CD4-positive, alpha-beta T cell (primary cell): ENCODE measurements around the gene C2orf69. TPM values are rescaled to one million over a fixed set of nuclear protein-coding genes. Genes with fewer than 3 reads are reported as not detected.

Experiments
- ATAC-seq: fragments of 200-7000 bp; cut with Tn5 transposase; one replicate; pipeline ENCODE4 v1.10.0; 2022; ENCODE audit warnings: mild to moderate bottlenecking; ENCODE audit not compliant: poor library complexity
- CTCF ChIA-PET: fragments of 350-600 bp; sonication (Branson Sonifier 250); formaldehyde crosslinking; loops from one replicate; lab custom pipeline; 2021; ENCODE audit warnings: antibody characterized with exemption, inconsistent platforms; lab: Charles Lee
- POLR2A ChIA-PET: fragments of 350-600 bp; sonication (Branson Sonifier 250); formaldehyde crosslinking; loops from one replicate; lab custom pipeline; 2021; ENCODE audit warnings: antibody characterized with exemption, inconsistent platforms; lab: Charles Lee
- DNase-seq, 14 experiments: peaks; one replicate each; pipeline ENCODE4 v3.0.0-alpha.2; 2013 to 2020; ENCODE audit warnings: mixed read lengths in 2 of 14
- H3K27ac ChIP-seq, 2 donors: one replicate each; pipeline versions ENCODE4 v1.5.1 to v1.7.0; 2013; ENCODE audit warnings: low read length in 2 of 2, low read depth in 1 of 2, mild to moderate bottlenecking in 1 of 2
- H3K27me3 ChIP-seq, 2 experiments: 1 replicate in 1 of 2; 2 replicates in 1 of 2; pipeline versions ENCODE4 v1.6.1 to v1.7.0; 2013; ENCODE audit warnings: low read length in 2 of 2, control low read depth in 1 of 2, mild to moderate bottlenecking in 1 of 2, moderate library complexity in 1 of 2; ENCODE audit not compliant: insufficient read depth in 2 of 2, control insufficient read depth in 1 of 2
- H3K36me3 ChIP-seq: one replicate; pipeline ENCODE4 v1.6.1; 2013; ENCODE audit warnings: low read length, control low read depth; ENCODE audit not compliant: insufficient read depth
- H3K4me1 ChIP-seq: one replicate; pipeline ENCODE4 v1.6.1; 2013; ENCODE audit warnings: low read length, control low read depth; ENCODE audit not compliant: insufficient read depth
- H3K4me3 ChIP-seq: one replicate; pipeline ENCODE4 v1.5.1; 2013; ENCODE audit warnings: mild to moderate bottlenecking, low read length, moderate library complexity
- H3K9me3 ChIP-seq, 2 experiments: 1 replicate in 1 of 2; 2 replicates in 1 of 2; pipeline versions ENCODE4 v1.6.1 to v1.7.0; 2013; ENCODE audit warnings: low read length in 2 of 2, mild to moderate bottlenecking in 2 of 2, control low read depth in 1 of 2, moderate library complexity in 1 of 2; ENCODE audit not compliant: control insufficient read depth in 1 of 2, insufficient read depth in 1 of 2
- H3K27ac Mint-ChIP-seq: one replicate; pipeline ENCODE4 v1.8.0; 2020; ENCODE audit warnings: mixed read lengths
- H3K27me3 Mint-ChIP-seq: one replicate; pipeline ENCODE4 v1.8.0; 2021; ENCODE audit warnings: mixed read lengths
- H3K36me3 Mint-ChIP-seq: one replicate; pipeline ENCODE4 v1.8.0; 2021; ENCODE audit warnings: low read depth, mixed read lengths
- H3K4me1 Mint-ChIP-seq: one replicate; pipeline ENCODE4 v1.8.0; 2021; ENCODE audit warnings: low read depth, mixed read lengths
- H3K4me3 Mint-ChIP-seq: one replicate; pipeline ENCODE4 v1.8.0; 2020; ENCODE audit warnings: mild to moderate bottlenecking, mixed read lengths
- H3K9me3 Mint-ChIP-seq: one replicate; pipeline ENCODE4 v1.8.0; 2020; ENCODE audit warnings: mixed read lengths
- intact Hi-C, 2 experiments: fragments of 100-400 bp; cut with DNase I in 1 of 2; cut with micrococcal nuclease in 1 of 2; formaldehyde crosslinking; loops; one replicate each; pipeline versions ENCODE4 v1.15.1 to v1.9.0; 2023 to 2025; cut with DNase I, micrococcal nuclease
- total RNA-seq, 174 experiments: library from RNA in 2 of 174; stranded (reverse) in 2 of 174; gene quantifications; one replicate each; pipeline ENCODE4 v1.2.3 and lab custom pipeline; 2021 to 2026
- TF ChIP-seq, protein P1 (sequence below): fragments of 200-600 bp; IDR thresholded peaks from one replicate; pipeline ENCODE4 v1.8.0; 2022; ENCODE audit warnings: antibody characterized with exemption, mild to moderate bottlenecking

Gene C2orf69
- total RNA-seq, 2 experiments from 2014 or later, result 12.5 to 13.7 TPM

DNA sequence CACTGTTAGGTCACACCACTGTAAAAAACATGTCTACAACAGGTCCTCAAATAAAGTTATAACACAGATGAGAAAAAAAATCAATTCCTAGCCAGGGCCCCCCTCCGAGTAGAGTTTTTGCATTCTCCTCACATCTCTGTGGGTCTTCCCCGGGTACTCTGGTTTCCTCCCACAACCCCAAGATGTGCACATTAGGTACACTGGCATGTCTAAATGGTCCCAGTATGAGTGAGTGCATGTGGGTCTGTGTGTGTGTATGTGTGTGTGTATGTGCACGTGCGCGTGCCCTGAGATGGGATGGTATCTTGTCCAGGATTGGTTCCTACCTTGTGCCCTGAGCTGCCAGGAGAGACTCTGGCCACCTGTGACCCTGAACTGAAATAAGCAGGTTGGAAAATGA, 39.3 kb downstream of the C2orf69 start:
- no peak overlapping the region for H3K4me3 ChIP-seq
- Mint-ChIP-seq H3K36me3 (peaks cover 53% of the 10 kb centered on the region), H3K27me3 (no peaks in the 10 kb centered on the region), H3K4me3 (no peak overlapping the region), H3K4me1 (peaks cover 55% of the 10 kb centered on the region), H3K9me3 (no peaks in the 10 kb centered on the region), H3K27ac (no peak overlapping the region)
- H3K4me1 ChIP-seq, result peaks cover 16% of the 10 kb centered on the region
- no peak for DNase-seq
- no peaks in the 10 kb centered on the region for H3K9me3 ChIP-seq
- POLR2A ChIA-PET, result interaction anchor here (0.6 kb wide), 1 partner anchor 8 kb away, joined by 3 read pairs; no protein-coding TSS in a partner anchor
- TF ChIP-seq, protein P1, sequence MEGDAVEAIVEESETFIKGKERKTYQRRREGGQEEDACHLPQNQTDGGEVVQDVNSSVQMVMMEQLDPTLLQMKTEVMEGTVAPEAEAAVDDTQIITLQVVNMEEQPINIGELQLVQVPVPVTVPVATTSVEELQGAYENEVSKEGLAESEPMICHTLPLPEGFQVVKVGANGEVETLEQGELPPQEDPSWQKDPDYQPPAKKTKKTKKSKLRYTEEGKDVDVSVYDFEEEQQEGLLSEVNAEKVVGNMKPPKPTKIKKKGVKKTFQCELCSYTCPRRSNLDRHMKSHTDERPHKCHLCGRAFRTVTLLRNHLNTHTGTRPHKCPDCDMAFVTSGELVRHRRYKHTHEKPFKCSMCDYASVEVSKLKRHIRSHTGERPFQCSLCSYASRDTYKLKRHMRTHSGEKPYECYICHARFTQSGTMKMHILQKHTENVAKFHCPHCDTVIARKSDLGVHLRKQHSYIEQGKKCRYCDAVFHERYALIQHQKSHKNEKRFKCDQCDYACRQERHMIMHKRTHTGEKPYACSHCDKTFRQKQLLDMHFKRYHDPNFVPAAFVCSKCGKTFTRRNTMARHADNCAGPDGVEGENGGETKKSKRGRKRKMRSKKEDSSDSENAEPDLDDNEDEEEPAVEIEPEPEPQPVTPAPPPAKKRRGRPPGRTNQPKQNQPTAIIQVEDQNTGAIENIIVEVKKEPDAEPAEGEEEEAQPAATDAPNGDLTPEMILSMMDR, result no peak
- CTCF ChIA-PET, result no interaction called here
- ATAC-seq, result no peak
- H3K27ac ChIP-seq, result no peak overlapping the region
- H3K27me3 ChIP-seq, result no peaks in the 10 kb centered on the region
- intact Hi-C loops, result loop anchor here in 1 of 2 experiments (10.0 kb wide), 1 partner anchor 1824 kb away; no protein-coding TSS in a partner anchor
- peaks cover 35% of the 10 kb centered on the region for H3K36me3 ChIP-seq

GRCh38 chr2:199951023-199951422, 39.9 kb downstream of the C2orf69 start:
- Histone ChIP-seq H3K4me1 (peaks cover 17% of the 10 kb centered on the region), H3K4me3 (no peak overlapping the region), H3K27ac (no peak overlapping the region), H3K36me3 (peaks cover 33% of the 10 kb centered on the region), H3K27me3 (no peaks in the 10 kb centered on the region), H3K9me3 (no peaks in the 10 kb centered on the region)
- intact Hi-C loops, result loop anchor here in 1 of 2 experiments (10.0 kb wide), 1 partner anchor 1824 kb away; no protein-coding TSS in a partner anchor
- H3K4me3 Mint-ChIP-seq, result no peak overlapping the region
- DNase-seq, result no peak
- ChIA-PET POLR2A (interaction anchor here (0.6 kb wide), 1 partner anchor 9 kb away, joined by 3 read pairs; no protein-coding TSS in a partner anchor), CTCF (no interaction called here)
- H3K27ac Mint-ChIP-seq, result no peak overlapping the region
- TF ChIP-seq, protein P1, result no peak
- ATAC-seq, result no peak
- H3K27me3 Mint-ChIP-seq, result no peaks in the 10 kb centered on the region
- H3K36me3 Mint-ChIP-seq, result peaks cover 53% of the 10 kb centered on the region
- H3K4me1 Mint-ChIP-seq, result peaks cover 61% of the 10 kb centered on the region
- no peaks in the 10 kb centered on the region for H3K9me3 Mint-ChIP-seq

GRCh38 chr2:199955007-199955338, 43.9 kb downstream of the C2orf69 start:
- Mint-ChIP-seq H3K4me1 (peaks cover 76% of the 10 kb centered on the region), H3K9me3 (no peaks in the 10 kb centered on the region), H3K27ac (peak overlapping the region; percentile 91), H3K36me3 (peaks cover 48% of the 10 kb centered on the region), H3K27me3 (no peaks in the 10 kb centered on the region), H3K4me3 (peak overlapping the region; percentile 96)
- Histone ChIP-seq H3K4me3 (peak overlapping the region; percentile 83), H3K27ac (peak overlapping the region; percentile 68 to 83), H3K27me3 (no peaks in the 10 kb centered on the region), H3K36me3 (peaks cover 23% of the 10 kb centered on the region), H3K9me3 (no peaks in the 10 kb centered on the region), H3K4me1 (peaks cover 30% of the 10 kb centered on the region)
- intact Hi-C loops, result loop anchor here (2.0 to 10.0 kb wide), 3 partner anchors 44 to 1820 kb away; partner anchors contain the start of genes C2orf69 (in 2 of the 2) and BZW1 (in 1 of the 2)
- DNase-seq (no peak), ATAC-seq (no peak)
- CTCF ChIA-PET, result interaction anchor here (0.9 kb wide), 1 partner anchor 12 kb away, joined by 3 read pairs; no protein-coding TSS in a partner anchor
- TF ChIP-seq, protein P1, result no peak
- POLR2A ChIA-PET, result interaction anchor here (0.7 to 1.3 kb wide), 2 partner anchors 9 to 571 kb away, joined by 5 read pairs; partner anchors contain the start of gene SGO2
